OCI-M2 (cell line): ENCODE measurements around the gene SGTA.
"Not testable (repeated sequence)": the region's sequence is repeated elsewhere in the genome, so short reads cannot be mapped to it uniquely, and the experiment has no call there.

Experiments
- DNase-seq: peaks from one replicate; lab custom pipeline; 2025; ENCODE audit not compliant: unreplicated experiment; lab: John Stamatoyannopoulos, UW

SGTA gene

GRCh38 chr19:2714531-2715269 is 68.4 kb downstream of the SGTA start:
- no peak for DNase-seq

- DNase-seq, result not testable (repeated sequence)
Observed at GRCh38 chr19:2714102-2714501, 69.0 kb downstream of the SGTA start.

GRCh38 chr19:2713170-2713569 is 69.9 kb downstream of the SGTA start:
- not testable (repeated sequence) for DNase-seq

GRCh38 chr19:2711875-2712205 is 71.2 kb downstream of the SGTA start:
- DNase-seq, result no peak

GRCh38 chr19:2711172-2711874 is 71.8 kb downstream of the SGTA start:
- DNase-seq, result no peak

- DNase-seq, result no peak
Observed at GRCh38 chr19:2706251-2706650, 76.8 kb downstream of the SGTA start.
